Measurements from ENCODE around the gene IGFBP3.
A peak's percentile ranks its signal among the peaks of the same experiment; 100 is the strongest.

IGFBP3 gene

GRCh38 chr7:45890902-45891461 is 30.1 kb downstream of the IGFBP3 start:
- peak; percentile 34 for DNase-seq

- DNase-seq = no peak
These were observed 30.8 kb downstream of the IGFBP3 start for GRCh38 chr7:45890125-45890901.

GRCh38 chr7:45889367-45890067 is 31.6 kb downstream of the IGFBP3 start:
- no peak for DNase-seq

- no peak for DNase-seq
These were observed 32.1 kb downstream of the IGFBP3 start for GRCh38 chr7:45888993-45889366.

GRCh38 chr7:45888185-45888992 is 32.7 kb downstream of the IGFBP3 start, which contains the start of gene IGFBP1:
Gene IGFBP1 (plus strand): TSS chr7:45888488. CDS start chr7:45888653, 165 bp downstream.
- peak; percentile 16 for DNase-seq

- DNase-seq = no peak
These were observed 34.0 kb downstream of the IGFBP3 start for GRCh38 chr7:45886931-45887667.

GRCh38 chr7:45885264-45885882 is 35.7 kb downstream of the IGFBP3 start:
- DNase-seq = no peak

GRCh38 chr7:45884136-45884535 is 36.9 kb downstream of the IGFBP3 start:
- DNase-seq = no peak

GRCh38 chr7:45882465-45882810 is 38.6 kb downstream of the IGFBP3 start:
- peak; percentile 91 for DNase-seq

- no peak for DNase-seq
These were observed 39.2 kb downstream of the IGFBP3 start for GRCh38 chr7:45881759-45882464.

GRCh38 chr7:45881280-45881758 is 39.8 kb downstream of the IGFBP3 start:
- no peak for DNase-seq

- no peak for DNase-seq
These were observed 40.6 kb downstream of the IGFBP3 start for GRCh38 chr7:45880433-45880860.

GRCh38 chr7:45878457-45879144 is 42.5 kb downstream of the IGFBP3 start:
- no peak for DNase-seq

GRCh38 chr7:45876519-45876918 is 44.6 kb downstream of the IGFBP3 start:
- no peak for DNase-seq

- DNase-seq = no peak
These were observed 46.5 kb downstream of the IGFBP3 start for GRCh38 chr7:45874408-45875131.

- DNase-seq = no peak
These were observed 47.7 kb downstream of the IGFBP3 start for GRCh38 chr7:45873355-45873754.

GRCh38 chr7:45873035-45873354 is 48.1 kb downstream of the IGFBP3 start, which contains the start of gene CCDC201:
Gene CCDC201 (minus strand): TSS chr7:45873082. CDS start chr7:45873007, 75 bp downstream.
- DNase-seq = no peak

GRCh38 chr7:45872116-45873034 is 48.7 kb downstream of the IGFBP3 start:
- no peak for DNase-seq

GRCh38 chr7:45869426-45869825 is 51.6 kb downstream of the IGFBP3 start:
- DNase-seq = no peak

Measured in NCI-H345 (cell line).